ENCODE data around the gene LCE7A. TPM values are rescaled to one million over a fixed set of nuclear protein-coding genes. Genes with fewer than 3 reads are reported as not detected.

Gene LCE7A
- total and polyA plus RNA-seq, 2 of the 4 experiments (the other 2 are of a cell fraction): not detected

DNA sequence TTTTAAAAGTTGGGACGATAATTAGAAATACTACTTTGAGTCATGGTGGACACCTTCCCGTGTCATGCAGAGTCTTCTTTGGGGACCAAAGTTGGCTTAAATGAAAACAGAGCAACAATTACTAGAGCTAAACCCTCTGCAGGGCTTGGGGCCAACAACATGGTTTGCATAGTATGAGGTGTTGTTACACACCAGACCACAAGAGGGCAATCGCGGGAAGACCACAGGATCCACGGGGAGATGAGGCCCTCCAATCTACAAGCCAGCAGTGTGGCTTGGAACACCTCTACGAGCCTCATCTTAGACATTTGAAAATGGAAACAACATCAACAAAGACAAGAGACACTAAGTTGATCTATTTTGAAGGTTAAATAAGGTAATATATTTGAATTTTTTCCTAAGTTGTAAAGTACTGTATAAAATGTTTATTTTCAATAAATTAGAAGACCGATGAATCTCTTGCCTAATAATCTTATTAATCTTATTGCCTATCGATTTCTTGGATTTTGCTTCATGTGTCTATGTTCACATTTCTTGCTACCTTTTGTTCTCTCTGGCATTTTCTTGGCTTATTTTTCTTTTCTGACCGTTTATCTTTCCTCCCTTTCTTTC is 10.1 kb downstream of the LCE7A start:
- TF ChIP-seq RCOR1 (IDR thresholded peaks at IDR 0.05; ENCODE audit: insufficient replicate concordance, low read length): no peak
- no peak for TF ChIP-seq NFE2L2 (IDR thresholded peaks at IDR 0.05; ENCODE audit: low read depth, low read length)
- peak; percentile 55 for TF ChIP-seq RAD21 (IDR thresholded peaks at IDR 0.05; ENCODE audit: low read length)
- TF ChIP-seq SMC3 (IDR thresholded peaks at IDR 0.05; ENCODE audit: low read depth, low read length): peak; percentile 56
- TF ChIP-seq, protein P1, sequence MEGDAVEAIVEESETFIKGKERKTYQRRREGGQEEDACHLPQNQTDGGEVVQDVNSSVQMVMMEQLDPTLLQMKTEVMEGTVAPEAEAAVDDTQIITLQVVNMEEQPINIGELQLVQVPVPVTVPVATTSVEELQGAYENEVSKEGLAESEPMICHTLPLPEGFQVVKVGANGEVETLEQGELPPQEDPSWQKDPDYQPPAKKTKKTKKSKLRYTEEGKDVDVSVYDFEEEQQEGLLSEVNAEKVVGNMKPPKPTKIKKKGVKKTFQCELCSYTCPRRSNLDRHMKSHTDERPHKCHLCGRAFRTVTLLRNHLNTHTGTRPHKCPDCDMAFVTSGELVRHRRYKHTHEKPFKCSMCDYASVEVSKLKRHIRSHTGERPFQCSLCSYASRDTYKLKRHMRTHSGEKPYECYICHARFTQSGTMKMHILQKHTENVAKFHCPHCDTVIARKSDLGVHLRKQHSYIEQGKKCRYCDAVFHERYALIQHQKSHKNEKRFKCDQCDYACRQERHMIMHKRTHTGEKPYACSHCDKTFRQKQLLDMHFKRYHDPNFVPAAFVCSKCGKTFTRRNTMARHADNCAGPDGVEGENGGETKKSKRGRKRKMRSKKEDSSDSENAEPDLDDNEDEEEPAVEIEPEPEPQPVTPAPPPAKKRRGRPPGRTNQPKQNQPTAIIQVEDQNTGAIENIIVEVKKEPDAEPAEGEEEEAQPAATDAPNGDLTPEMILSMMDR (conservative IDR thresholded peaks at IDR 0.05; ENCODE audit: low read depth, low read length): peak; percentile 67
- H3K4me1 ChIP-seq (ENCODE audit: control insufficient read depth, insufficient read depth, low read length): no peaks in the 10 kb centered on the region
- no peak overlapping the region for H2AFZ ChIP-seq (replicated peaks; ENCODE audit: low read length, poor library complexity)
- no TSS peak for BruUV-seq (replicated peaks)
- H3K4me3 ChIP-seq (ENCODE audit: insufficient read depth, low read depth, low read length): no peak overlapping the region
- H3K36me3 ChIP-seq (ENCODE audit: control insufficient read depth, insufficient read depth, low read length): no peaks in the 10 kb centered on the region
- H3K23ac ChIP-seq (ENCODE audit: low read depth, low read length): no peak overlapping the region
- H3K79me1 ChIP-seq (ENCODE audit: low read depth in 1 of 2, low read length in 2 of 2): no peaks in the 10 kb centered on the region
- H3K56ac ChIP-seq (ENCODE audit: extremely low read depth, insufficient read depth, low read length): no peak overlapping the region
- H2BK20ac ChIP-seq (ENCODE audit: low read depth, low read length): no peak overlapping the region
- in situ Hi-C loops (cut with MboI; ENCODE audit: low sequenced_read_pairs) (loop anchor here (5.0 kb wide), 1 partner anchor 357 kb away; no protein-coding TSS in a partner anchor), intact Hi-C loops (cut with micrococcal nuclease) (loop anchor here (1.0 to 2.0 kb wide), 2 partner anchors 353 to 359 kb away; no protein-coding TSS in a partner anchor), dilution Hi-C loops (cut with HindIII; ENCODE audit: low sequenced_read_pairs, unreplicated experiment) (no loop called here)
- peak; percentile 51 for DNase-seq
- H4K91ac ChIP-seq (ENCODE audit: insufficient read depth, low read depth, low read length): no peak overlapping the region
- no peak overlapping the region for H2AK9ac ChIP-seq (replicated peaks; ENCODE audit: low read depth, low read length, poor library complexity)
- H3K27ac ChIP-seq (ENCODE audit: insufficient read depth, low read length): no peak overlapping the region
- no CpG with 5 or more reads among the region's 9 CpGs for WGBS, 2 experiments (ENCODE audit: extremely low coverage in 2 of 2, insufficient read length in 1 of 2)
- ChIA-PET POLR2A (ENCODE audit: unreplicated experiment) (no interaction called here), CTCF (interaction anchor here (1.0 kb wide), 1 partner anchor 14 kb away, joined by 3 read pairs; no protein-coding TSS in a partner anchor)
- peak; percentile 90 for ATAC-seq (ENCODE audit: low read depth)
- H3K9me3 ChIP-seq (ENCODE audit: control insufficient read depth, insufficient read depth, low read length): no peaks in the 10 kb centered on the region
- no peaks in the 10 kb centered on the region for H3K27me3 ChIP-seq (ENCODE audit: control insufficient read depth, insufficient read depth, low read length)
- H4K5ac ChIP-seq (ENCODE audit: low read depth, low read length): no peak overlapping the region
- H4K8ac ChIP-seq (ENCODE audit: low read depth in 2 of 2, low read length in 2 of 2): no peak overlapping the region
- no peak overlapping the region for H3K18ac ChIP-seq (ENCODE audit: low read depth, low read length)
- no peaks in the 10 kb centered on the region for H3K9me1 ChIP-seq (ENCODE audit: insufficient read depth, low read length)
- H2AK5ac ChIP-seq (ENCODE audit: low read depth, low read length): no peak overlapping the region
- H2BK15ac ChIP-seq (ENCODE audit: low read depth, low read length): no peak overlapping the region
- H3K9ac ChIP-seq (ENCODE audit: low read depth, low read length): no peak overlapping the region
- no peak overlapping the region for H3K14ac ChIP-seq (replicated peaks; ENCODE audit: low read depth, low read length)
- no peak overlapping the region for H2BK5ac ChIP-seq (ENCODE audit: low read depth, low read length, poor library complexity, severe bottlenecking)
- no peaks in the 10 kb centered on the region for H4K20me1 ChIP-seq (ENCODE audit: insufficient read depth, low read length)
- H3K4ac ChIP-seq (ENCODE audit: low read depth, low read length): no peak overlapping the region
- no peak overlapping the region for H2BK120ac ChIP-seq (ENCODE audit: low read depth, low read length)
- H3K4me2 ChIP-seq (ENCODE audit: low read depth, low read length): no peak overlapping the region
